Stimulated activated CD8-positive, alpha-beta memory T cell treated with anti-CD3 and anti-CD28 coated beads, Interleukin-7, amount 100 ng/mL, for 4 hours (primary cell): ENCODE results near the gene NEGR1.

Experiments
- DNase-seq, 2 donors: peaks; one replicate each; pipeline ENCODE4 v3.0.0-alpha.2; 2020; ENCODE audit warnings: low read depth in 2 of 2

Gene NEGR1

GRCh38 chr1:71850936-71851335, 431.4 kb downstream of the NEGR1 start:
- DNase-seq: no peak

- no peak for DNase-seq
Measured at GRCh38 chr1:71850515-71850914, 431.8 kb downstream of the NEGR1 start.

GRCh38 chr1:71843012-71843411, 439.3 kb downstream of the NEGR1 start:
- DNase-seq: no peak

- no peak for DNase-seq
Measured at GRCh38 chr1:71839876-71840275, 442.5 kb downstream of the NEGR1 start.

- no peak for DNase-seq
Measured at GRCh38 chr1:71836904-71837303, 445.4 kb downstream of the NEGR1 start.

- no peak for DNase-seq
Measured at GRCh38 chr1:71835442-71835813, 446.9 kb downstream of the NEGR1 start.

GRCh38 chr1:71834601-71835441, 447.5 kb downstream of the NEGR1 start:
- DNase-seq: no peak

- DNase-seq: no peak
Measured at GRCh38 chr1:71831646-71832045, 450.7 kb downstream of the NEGR1 start.

GRCh38 chr1:71829346-71829745, 453.0 kb downstream of the NEGR1 start:
- DNase-seq: no peak

- no peak for DNase-seq
Measured at GRCh38 chr1:71828431-71829012, 453.8 kb downstream of the NEGR1 start.

GRCh38 chr1:71823708-71824305, 458.5 kb downstream of the NEGR1 start:
- no peak for DNase-seq

- DNase-seq: no peak
Measured at GRCh38 chr1:71817028-71817427, 465.3 kb downstream of the NEGR1 start.

GRCh38 chr1:71809085-71809484, 473.3 kb downstream of the NEGR1 start:
- DNase-seq: no peak

- DNase-seq: no peak
Measured at GRCh38 chr1:71804140-71804539, 478.2 kb downstream of the NEGR1 start.

- no peak for DNase-seq
Measured at GRCh38 chr1:71796006-71796405, 486.3 kb downstream of the NEGR1 start.

GRCh38 chr1:71792264-71792663, 490.1 kb downstream of the NEGR1 start:
- DNase-seq: no peak

- no peak for DNase-seq
Measured at GRCh38 chr1:71788113-71788512, 494.2 kb downstream of the NEGR1 start.

GRCh38 chr1:71787699-71788098, 494.6 kb downstream of the NEGR1 start:
- no peak for DNase-seq

- DNase-seq: no peak
Measured at GRCh38 chr1:71786218-71786617, 496.1 kb downstream of the NEGR1 start.

GRCh38 chr1:71785450-71785849, 496.9 kb downstream of the NEGR1 start:
- DNase-seq: no peak

GRCh38 chr1:71785000-71785399, 497.3 kb downstream of the NEGR1 start:
- no peak for DNase-seq

GRCh38 chr1:71784241-71784640, 498.1 kb downstream of the NEGR1 start:
- DNase-seq: no peak

- no peak for DNase-seq
Measured at GRCh38 chr1:71783071-71783470, 499.3 kb downstream of the NEGR1 start.
